Dendritic cell treated with granulocyte-macrophage colony-stimulating factor and Interleukin-4, amounts not matched to agents 40 ng/mL and 50 ng/mL, for 4 days (primary cell): ENCODE data around the gene PRKAA1.
"Not testable (repeated sequence)": the region's sequence is repeated elsewhere in the genome, so short reads cannot be mapped to it uniquely, and the experiment has no call there.

Source experiments
- H3K27ac Mint-ChIP-seq: one replicate; pipeline ENCODE4 v1.8.0; 2022; ENCODE audit warnings: mild to moderate bottlenecking, mixed read lengths
- H3K27me3 Mint-ChIP-seq: one replicate; pipeline ENCODE4 v1.8.0; 2022; ENCODE audit warnings: mild to moderate bottlenecking, mixed read lengths
- H3K36me3 Mint-ChIP-seq: one replicate; pipeline ENCODE4 v1.8.0; 2022; ENCODE audit warnings: low read depth, mixed read lengths
- H3K4me1 Mint-ChIP-seq: one replicate; pipeline ENCODE4 v1.8.0; 2022; ENCODE audit warnings: low read depth, mixed read lengths
- H3K4me3 Mint-ChIP-seq: one replicate; pipeline ENCODE4 v1.8.0; 2022; ENCODE audit warnings: mild to moderate bottlenecking, moderate library complexity, mixed read lengths
- H3K9me3 Mint-ChIP-seq: one replicate; pipeline ENCODE4 v1.8.0; 2022; ENCODE audit warnings: mixed read lengths
- intact Hi-C: fragments of 100-400 bp; cut with micrococcal nuclease; formaldehyde crosslinking; loops from one replicate; pipeline ENCODE4 v1.15.0; 2022

The PRKAA1 gene

GRCh38 chr5:40829748-40830533 is 31.8 kb upstream of the PRKAA1 start:
- H3K4me3 Mint-ChIP-seq = no peak overlapping the region
- no peaks in the 10 kb centered on the region for H3K9me3 Mint-ChIP-seq
- H3K4me1 Mint-ChIP-seq = peaks cover 51% of the 10 kb centered on the region
- H3K36me3 Mint-ChIP-seq = peaks cover 95% of the 10 kb centered on the region
- no peaks in the 10 kb centered on the region for H3K27me3 Mint-ChIP-seq
- intact Hi-C loops = loop anchor here (10.0 kb wide), 1 partner anchor 1075 kb away; the partner anchor contains the start of gene RIMOC1
- H3K27ac Mint-ChIP-seq = no peak overlapping the region

DNA sequence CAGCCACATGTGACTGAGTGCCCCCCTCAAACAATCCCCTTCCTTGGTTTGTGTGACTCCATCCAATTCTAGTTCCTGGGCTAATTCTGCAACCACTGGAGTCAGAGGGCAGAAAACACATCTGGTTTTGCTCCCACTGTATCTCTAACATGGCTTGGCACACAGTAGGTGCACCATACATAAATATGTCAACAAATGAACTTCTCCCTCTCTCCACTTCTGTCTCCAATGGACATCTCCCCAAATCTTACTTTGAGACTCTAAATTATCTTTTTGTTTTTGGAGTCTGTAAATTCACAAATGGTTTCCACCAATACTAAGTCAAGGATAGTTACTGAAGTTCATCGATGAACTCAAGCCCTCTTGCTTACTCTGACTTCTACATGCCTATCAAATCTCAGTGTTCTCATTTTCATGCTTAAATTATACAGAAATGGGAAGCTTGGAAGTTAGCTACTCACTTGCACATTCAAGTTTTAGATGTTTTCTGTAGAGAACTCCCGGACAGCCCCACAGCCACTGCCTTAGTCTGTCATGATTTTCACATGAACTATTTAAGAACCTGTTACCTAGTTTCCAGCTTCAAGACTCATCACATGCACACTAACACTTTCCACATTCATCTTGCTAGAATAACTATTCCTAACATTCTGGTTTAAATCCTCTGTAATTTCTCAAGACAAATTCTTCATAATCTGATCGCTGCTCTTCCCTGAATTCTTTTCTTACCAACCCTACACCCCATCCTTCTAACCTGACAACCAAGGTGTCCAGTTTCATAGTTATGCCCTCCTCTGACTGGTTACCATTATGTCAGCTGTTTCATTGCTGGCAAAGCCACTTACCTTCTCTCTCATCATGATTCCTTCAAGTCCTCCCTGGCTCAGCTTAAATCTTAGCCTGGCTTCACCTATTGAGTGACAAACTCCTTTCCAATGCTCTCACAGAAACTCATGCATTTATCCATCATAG is 30.8 kb upstream of the PRKAA1 start:
- intact Hi-C loops = no loop called here
- Mint-ChIP-seq H3K27ac (no peak overlapping the region), H3K36me3 (peaks cover 86% of the 10 kb centered on the region), H3K9me3 (no peaks in the 10 kb centered on the region), H3K4me3 (no peak overlapping the region), H3K27me3 (no peaks in the 10 kb centered on the region), H3K4me1 (peaks cover 44% of the 10 kb centered on the region)

DNA sequence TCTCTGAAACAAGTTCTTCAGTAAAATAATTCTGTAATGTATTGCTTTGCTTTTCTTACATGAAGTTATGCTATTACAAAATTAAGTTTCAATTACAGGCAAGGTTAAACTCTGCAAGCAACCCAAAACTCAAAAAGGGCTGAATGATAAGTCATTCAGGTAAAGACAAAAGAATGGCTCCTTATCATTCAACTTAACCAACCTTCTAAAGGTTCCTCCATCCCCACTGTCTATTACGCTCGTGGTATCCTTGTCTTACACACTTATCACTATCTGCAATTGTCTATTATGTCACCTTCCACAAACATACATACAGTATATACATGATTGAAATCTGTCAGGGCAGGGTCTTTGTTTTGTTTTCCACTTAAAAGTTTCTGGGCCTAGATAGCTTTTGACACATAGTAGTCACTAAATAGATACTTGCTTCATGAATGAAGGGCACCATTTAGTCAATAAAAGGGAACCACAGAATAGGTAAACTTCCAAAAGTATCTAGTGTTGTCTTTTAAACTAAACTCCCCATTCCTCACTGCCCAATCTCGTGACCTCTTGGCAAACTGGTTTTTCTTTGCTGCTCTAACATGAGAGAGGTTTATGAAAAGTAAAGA is 30.0 kb upstream of the PRKAA1 start:
- intact Hi-C loops = no loop called here
- H3K36me3 Mint-ChIP-seq = peaks cover 78% of the 10 kb centered on the region
- H3K27me3 Mint-ChIP-seq = no peaks in the 10 kb centered on the region
- no peaks in the 10 kb centered on the region for H3K9me3 Mint-ChIP-seq
- H3K4me3 Mint-ChIP-seq = no peak overlapping the region
- peaks cover 38% of the 10 kb centered on the region for H3K4me1 Mint-ChIP-seq
- H3K27ac Mint-ChIP-seq = no peak overlapping the region

GRCh38 chr5:40827188-40827977 is 29.2 kb upstream of the PRKAA1 start:
- Mint-ChIP-seq H3K27me3 (no peaks in the 10 kb centered on the region), H3K36me3 (peaks cover 71% of the 10 kb centered on the region), H3K4me1 (peaks cover 32% of the 10 kb centered on the region), H3K4me3 (no peak overlapping the region), H3K9me3 (no peaks in the 10 kb centered on the region), H3K27ac (no peak overlapping the region)
- intact Hi-C loops = no loop called here

DNA sequence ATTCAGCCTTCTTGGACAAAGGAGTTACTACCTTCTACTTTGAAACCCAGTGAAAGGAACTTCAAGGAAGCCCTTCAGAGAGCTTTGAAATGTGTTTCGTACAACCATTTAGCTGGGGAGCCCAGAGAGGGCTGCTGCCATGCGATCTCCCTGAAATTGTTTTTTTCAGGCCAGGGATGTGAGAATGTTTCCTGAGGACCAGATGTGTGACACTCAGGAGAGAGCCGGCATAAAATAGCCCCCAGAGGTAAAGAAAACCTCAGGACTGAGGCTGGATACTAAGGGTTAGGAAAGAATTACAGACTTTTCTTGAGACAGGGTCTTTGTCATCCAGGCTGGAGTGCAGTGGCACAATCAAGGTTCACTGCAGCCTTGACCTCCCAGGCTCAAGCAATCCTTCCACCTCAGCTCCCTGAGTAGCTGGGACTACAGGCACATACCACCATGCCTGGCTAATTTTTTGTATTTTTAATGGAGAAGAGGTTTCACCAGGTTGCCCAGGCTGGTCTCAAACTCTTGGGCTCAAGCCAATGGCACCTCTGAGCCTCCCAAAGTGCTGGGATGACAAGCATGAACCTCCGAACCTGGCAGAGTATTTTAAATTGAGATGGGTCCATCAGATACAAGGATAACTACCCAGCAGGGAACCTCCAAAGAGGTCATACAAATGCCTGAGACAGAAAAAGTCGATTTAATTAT is 28.5 kb upstream of the PRKAA1 start:
- intact Hi-C loops = no loop called here
- Mint-ChIP-seq H3K9me3 (no peaks in the 10 kb centered on the region), H3K36me3 (peaks cover 63% of the 10 kb centered on the region), H3K27ac (no peak overlapping the region), H3K27me3 (no peaks in the 10 kb centered on the region), H3K4me3 (no peak overlapping the region), H3K4me1 (peaks cover 26% of the 10 kb centered on the region)

GRCh38 chr5:40825461-40826043 is 27.4 kb upstream of the PRKAA1 start:
- intact Hi-C loops, H3K27ac Mint-ChIP-seq, H3K4me3 Mint-ChIP-seq, H3K9me3 Mint-ChIP-seq, H3K27me3 Mint-ChIP-seq: not testable (repeated sequence)
- Mint-ChIP-seq H3K36me3 (peaks cover 52% of the 10 kb centered on the region), H3K4me1 (peaks cover 24% of the 10 kb centered on the region)

DNA sequence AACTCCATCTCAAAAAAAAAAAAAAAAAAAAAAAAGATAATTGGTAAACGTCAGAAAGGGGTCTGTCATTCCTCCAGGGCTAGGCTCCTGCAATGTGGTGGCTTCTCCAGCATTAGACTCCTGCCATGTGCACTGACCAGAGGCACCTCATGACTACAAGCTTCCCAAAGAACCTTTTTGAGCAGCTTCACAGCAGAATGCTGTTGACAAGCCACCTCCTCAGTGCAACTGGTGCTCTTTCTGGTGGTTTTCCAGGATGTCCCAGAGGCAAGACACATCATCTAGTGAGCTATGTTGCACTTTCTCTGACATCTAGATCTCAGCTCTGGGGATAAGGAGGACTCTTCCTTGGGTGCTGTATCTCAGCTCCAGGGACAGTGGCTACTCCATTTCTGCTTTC is 25.3 kb upstream of the PRKAA1 start:
- H3K4me1 Mint-ChIP-seq = peaks cover 7% of the 10 kb centered on the region

DNA sequence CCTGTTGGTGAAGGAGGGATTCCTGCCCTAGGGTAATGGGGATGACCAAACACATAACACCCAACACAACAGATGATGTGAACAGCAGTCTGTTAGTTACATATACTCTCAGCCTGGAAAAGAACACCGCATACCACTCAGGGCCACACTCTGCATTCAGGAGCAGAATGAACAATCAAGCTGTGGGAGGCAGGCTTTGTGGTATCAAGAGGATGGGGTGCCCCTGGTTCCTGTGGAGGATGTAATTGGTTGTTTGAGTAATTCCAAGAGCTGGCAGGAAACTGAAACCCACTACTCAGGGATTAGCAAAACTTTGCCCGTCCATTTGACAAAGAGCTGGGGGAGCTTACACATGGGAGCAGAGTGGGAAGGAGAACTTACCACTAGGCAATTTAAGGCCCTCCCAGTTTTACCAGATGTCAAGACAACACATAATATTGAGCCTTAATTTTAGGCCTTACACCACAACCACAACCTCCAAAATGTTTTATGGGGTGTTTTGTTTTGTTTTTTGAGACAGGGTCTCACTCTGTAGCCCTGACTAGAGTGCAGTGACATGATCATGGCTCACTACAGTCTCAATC is 15.6 kb upstream of the PRKAA1 start:
- no peaks in the 10 kb centered on the region for H3K9me3 Mint-ChIP-seq
- H3K4me3 Mint-ChIP-seq = no peak overlapping the region
- H3K36me3 Mint-ChIP-seq = no peaks in the 10 kb centered on the region
- no peak overlapping the region for H3K27ac Mint-ChIP-seq
- no peaks in the 10 kb centered on the region for H3K27me3 Mint-ChIP-seq
- H3K4me1 Mint-ChIP-seq = no peaks in the 10 kb centered on the region
- intact Hi-C loops = no loop called here

More for the DNA sequence above, 25.3 kb upstream of the PRKAA1 start:
- intact Hi-C loops = no loop called here
- no peak overlapping the region for H3K4me3 Mint-ChIP-seq
- H3K27me3 Mint-ChIP-seq = no peaks in the 10 kb centered on the region
- H3K27ac Mint-ChIP-seq = no peak overlapping the region
- H3K9me3 Mint-ChIP-seq = no peaks in the 10 kb centered on the region
- H3K36me3 Mint-ChIP-seq = peaks cover 31% of the 10 kb centered on the region

GRCh38 chr5:40812125-40812524 is 14.0 kb upstream of the PRKAA1 start:
- H3K27me3 Mint-ChIP-seq = no peaks in the 10 kb centered on the region
- H3K36me3 Mint-ChIP-seq = no peaks in the 10 kb centered on the region
- no peak overlapping the region for H3K27ac Mint-ChIP-seq
- no peaks in the 10 kb centered on the region for H3K4me1 Mint-ChIP-seq
- intact Hi-C loops = no loop called here
- no peaks in the 10 kb centered on the region for H3K9me3 Mint-ChIP-seq
- no peak overlapping the region for H3K4me3 Mint-ChIP-seq

- peaks cover 5% of the 10 kb centered on the region for H3K27me3 Mint-ChIP-seq
- no peaks in the 10 kb centered on the region for H3K9me3 Mint-ChIP-seq
- H3K36me3 Mint-ChIP-seq = no peaks in the 10 kb centered on the region
- no peak overlapping the region for H3K4me3 Mint-ChIP-seq
- intact Hi-C loops = no loop called here
- H3K27ac Mint-ChIP-seq = no peak overlapping the region
- peaks cover 5% of the 10 kb centered on the region for H3K4me1 Mint-ChIP-seq
Observed at GRCh38 chr5:40801771-40802562, 3.8 kb upstream of the PRKAA1 start.

DNA sequence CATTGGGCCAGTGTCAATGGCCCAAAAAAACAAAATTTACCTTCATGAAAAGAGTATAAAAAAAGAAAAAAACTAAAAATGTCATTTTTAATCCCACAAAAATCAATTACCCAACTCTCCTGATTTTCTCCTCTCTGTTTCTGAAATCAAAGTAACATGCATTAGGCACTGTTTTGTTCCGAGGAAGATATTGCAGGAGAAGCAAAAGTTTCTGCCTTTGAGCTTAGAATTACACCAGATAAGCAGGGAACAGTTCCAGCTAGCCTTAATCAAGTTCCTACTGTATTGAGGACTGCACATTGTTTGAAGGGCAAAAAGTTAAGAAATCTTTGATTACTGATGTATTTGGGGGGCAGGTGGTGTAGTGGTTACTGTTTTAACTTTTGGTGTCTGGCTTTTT is 1.1 kb upstream of the PRKAA1 start:
- H3K9me3 Mint-ChIP-seq = no peaks in the 10 kb centered on the region
- no peak overlapping the region for H3K27ac Mint-ChIP-seq
- H3K4me3 Mint-ChIP-seq = no peak overlapping the region
- H3K27me3 Mint-ChIP-seq = peaks cover 5% of the 10 kb centered on the region
- H3K36me3 Mint-ChIP-seq = peaks cover 2% of the 10 kb centered on the region
- intact Hi-C loops = no loop called here
- peaks cover 12% of the 10 kb centered on the region for H3K4me1 Mint-ChIP-seq

- Mint-ChIP-seq H3K4me3 (peak overlapping the region; percentile 83), H3K36me3 (peaks cover 7% of the 10 kb centered on the region), H3K27ac (peak overlapping the region; percentile 82), H3K27me3 (peaks cover 3% of the 10 kb centered on the region), H3K4me1 (peaks cover 17% of the 10 kb centered on the region), H3K9me3 (no peaks in the 10 kb centered on the region)
- intact Hi-C loops = loop anchor here (1.0 kb wide), 1 partner anchor 43 kb away; no protein-coding TSS in a partner anchor
Observed at GRCh38 chr5:40798801-40799210, 632 bp upstream of the PRKAA1 start.
